H1 (cell line): Measurements from ENCODE around the gene PABPN1. TPM values are rescaled to one million over a fixed set of nuclear protein-coding genes. Genes with fewer than 3 reads are reported as not detected.

Experiments
- PHF8 ChIP-seq: fragments of 200-600 bp; sonication (generic); conservative IDR thresholded peaks from 2 replicates; pipeline ENCODE4 v1.7.1; 2012; ENCODE audit warnings: low read depth, mild to moderate bottlenecking, inconsistent platforms, low read length, moderate library complexity
- polyA plus RNA-seq, 7 experiments: library from polyadenylated mRNA; depleted of rRNA in 3 of 7; stranded (reverse) in 5 of 7; unstranded in 2 of 7; fragments of >200 nt in 5 of 7; fragments of 200-250 nt in 2 of 7; gene quantifications; 1 replicate in 5 of 7; 2 replicates in 1 of 7; 4 replicates in 1 of 7; pipeline versions ENCODE4 v1.2.1 to v1.2.3, GENCODE V29; 2011 to 2013; ENCODE audit warnings: missing spikeins in 2 of 7, mixed read lengths in 2 of 7
- total RNA-seq: library from RNA; stranded (reverse); fragmentation: NEBNext Ultra II Directional; extraction: Animal tissue kit (Norgen Biotek cat#: 25700); gene quantifications from 2 replicates; pipeline ENCODE4 v1.2.1, GENCODE V29; 2021

PABPN1 gene
- total and polyA plus RNA-seq, 2 of the 8 experiments (the other 6 are each of a cell fraction or from before 2014, with no cell fraction given) = 300 to 331 TPM

- TF ChIP-seq PHF8 = no peak
Observed at GRCh38 chr14:23358042-23358441, 36.8 kb downstream of the PABPN1 start (continued).
